Measurements from ENCODE around the gene DLD.
"Not testable (repeated sequence)": the region's sequence is repeated elsewhere in the genome, so short reads cannot be mapped to it uniquely, and the experiment has no call there.

DLD gene

DNA sequence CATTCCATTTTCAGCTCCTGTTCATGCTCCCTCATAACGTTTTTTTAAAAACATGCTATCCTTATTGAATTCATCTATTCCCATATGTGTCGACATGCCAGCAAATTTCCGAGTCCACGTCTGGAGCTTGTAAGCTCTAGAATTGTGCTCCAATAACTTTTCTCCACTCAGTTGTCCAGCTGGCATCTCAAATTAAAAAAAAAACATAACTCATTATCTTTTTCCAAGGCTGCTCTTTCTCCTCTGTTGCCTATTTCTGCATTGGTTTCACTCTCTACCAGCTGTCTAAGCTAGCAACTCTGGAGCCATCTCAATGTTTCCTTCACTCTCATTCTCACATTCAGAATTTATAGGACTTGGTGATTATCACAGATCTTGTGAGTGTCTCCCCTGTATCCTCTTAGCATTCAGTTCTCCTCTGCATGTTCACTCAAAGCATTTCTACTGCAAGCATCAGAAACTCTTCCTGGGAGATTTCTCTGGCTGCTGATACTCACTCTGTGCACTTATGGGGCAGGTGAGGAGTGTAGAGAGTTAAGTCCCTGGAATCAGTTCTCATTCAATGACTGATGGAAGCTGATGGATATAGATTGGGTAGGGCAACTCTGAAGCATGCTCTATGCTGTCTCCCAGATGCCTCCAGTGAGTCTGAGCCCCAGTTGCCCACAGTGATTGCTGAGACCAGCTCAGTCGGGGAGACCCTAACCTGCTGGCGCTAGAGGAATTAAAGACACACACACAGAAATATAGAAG is 6.7 kb upstream of the DLD start:
- Mint-ChIP-seq H3K4me3 (no peak overlapping the region), H3K27ac (no peak overlapping the region), H3K36me3 (no peaks in the 10 kb centered on the region), H3K4me1 (peaks cover 0 to 5% of the 10 kb centered on the region in 2 donors), H3K9me3 (no peaks in the 10 kb centered on the region), H3K27me3 (peaks cover 9 to 16% of the 10 kb centered on the region in 2 donors)
- no peak for DNase-seq
- ATAC-seq (replicated peaks), result no peak

DNA sequence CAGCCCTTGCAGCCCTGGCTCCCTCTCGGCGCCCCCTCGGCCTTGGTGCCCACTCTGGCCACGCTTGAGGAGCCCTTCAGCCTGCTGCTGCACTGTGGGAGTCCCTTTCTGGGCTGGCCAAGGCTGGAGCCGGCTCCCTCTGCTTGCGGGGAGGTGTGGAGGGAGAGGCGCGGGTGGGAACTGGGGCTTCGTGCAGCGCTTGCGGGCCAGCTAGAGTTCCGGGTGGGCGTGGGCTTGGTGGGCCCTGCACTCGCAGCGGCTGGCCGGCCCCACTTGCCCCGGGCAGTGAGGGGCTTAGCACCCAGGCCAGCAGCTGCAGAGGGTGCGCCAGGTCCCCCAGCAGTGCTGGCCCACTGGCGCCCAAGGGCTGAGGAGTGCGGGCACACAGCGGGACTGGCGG is 3.2 kb upstream of the DLD start:
- not testable (repeated sequence) for H3K9me3 Mint-ChIP-seq; ATAC-seq (replicated peaks); H3K4me1 Mint-ChIP-seq; H3K36me3 Mint-ChIP-seq; H3K27me3 Mint-ChIP-seq; DNase-seq; H3K4me3 Mint-ChIP-seq; H3K27ac Mint-ChIP-seq

DNA sequence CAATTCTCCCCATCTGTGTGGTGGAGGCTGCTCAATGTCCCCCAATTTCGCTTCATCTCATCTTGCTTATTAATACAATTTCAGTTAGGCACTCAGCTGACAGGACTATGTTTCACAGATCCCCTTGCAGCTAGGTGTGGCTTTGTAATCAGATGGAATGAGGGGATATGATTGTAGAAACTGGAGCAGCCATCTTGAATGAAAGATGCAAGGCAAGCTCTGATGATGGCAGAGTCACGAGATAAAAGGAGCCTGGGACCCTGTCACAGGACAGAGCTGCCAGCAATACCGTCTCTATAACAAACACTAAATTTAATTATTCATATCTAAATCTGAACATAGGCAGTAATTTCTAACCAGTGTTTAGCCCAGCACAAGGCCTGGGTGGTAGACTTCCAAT is 991 bp upstream of the DLD start:
- peaks cover 2 to 9% of the 10 kb centered on the region in 2 donors for H3K36me3 Mint-ChIP-seq
- DNase-seq (no peak), ATAC-seq (replicated peaks) (no peak)
- H3K9me3 Mint-ChIP-seq, result no peaks in the 10 kb centered on the region
- no peak overlapping the region for H3K27ac Mint-ChIP-seq
- H3K4me3 Mint-ChIP-seq, result no peak overlapping the region
- H3K27me3 Mint-ChIP-seq, result peaks cover 0 to 3% of the 10 kb centered on the region in 2 donors
- peaks cover 12 to 15% of the 10 kb centered on the region in 2 donors for H3K4me1 Mint-ChIP-seq

DNA sequence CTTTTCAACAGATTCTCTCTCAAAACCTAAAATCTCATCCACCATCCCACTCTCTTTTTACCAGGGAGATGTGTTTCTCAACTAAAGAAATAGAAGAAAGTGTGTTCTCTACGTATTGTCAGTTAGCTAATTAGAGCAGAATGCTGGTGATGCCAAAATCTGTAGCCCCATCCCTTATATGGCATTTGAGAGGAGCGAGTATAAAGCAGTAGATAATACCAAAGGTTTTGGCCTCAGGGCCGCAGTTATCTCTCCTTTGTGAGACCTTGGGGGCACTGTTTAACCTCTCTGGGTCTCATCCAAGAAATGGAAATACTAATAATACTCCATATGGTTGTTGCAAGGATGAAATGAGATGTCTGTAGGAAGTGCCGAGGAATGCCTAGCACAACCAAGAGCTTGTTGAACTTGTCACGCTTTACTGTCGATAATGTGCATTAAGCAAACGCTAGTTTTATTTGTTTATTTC is 456 bp upstream of the DLD start:
- Mint-ChIP-seq H3K27ac (peak overlapping the region; percentile 99), H3K4me1 (peaks cover 12 to 21% of the 10 kb centered on the region in 2 donors), H3K36me3 (peaks cover 7 to 13% of the 10 kb centered on the region in 2 donors), H3K27me3 (no peaks in the 10 kb centered on the region), H3K9me3 (no peaks in the 10 kb centered on the region), H3K4me3 (peak overlapping the region; percentile 94 to 98)
- DNase-seq (no peak), ATAC-seq (replicated peaks) (peak in 1 of 2 donors; percentile 6)

DNA sequence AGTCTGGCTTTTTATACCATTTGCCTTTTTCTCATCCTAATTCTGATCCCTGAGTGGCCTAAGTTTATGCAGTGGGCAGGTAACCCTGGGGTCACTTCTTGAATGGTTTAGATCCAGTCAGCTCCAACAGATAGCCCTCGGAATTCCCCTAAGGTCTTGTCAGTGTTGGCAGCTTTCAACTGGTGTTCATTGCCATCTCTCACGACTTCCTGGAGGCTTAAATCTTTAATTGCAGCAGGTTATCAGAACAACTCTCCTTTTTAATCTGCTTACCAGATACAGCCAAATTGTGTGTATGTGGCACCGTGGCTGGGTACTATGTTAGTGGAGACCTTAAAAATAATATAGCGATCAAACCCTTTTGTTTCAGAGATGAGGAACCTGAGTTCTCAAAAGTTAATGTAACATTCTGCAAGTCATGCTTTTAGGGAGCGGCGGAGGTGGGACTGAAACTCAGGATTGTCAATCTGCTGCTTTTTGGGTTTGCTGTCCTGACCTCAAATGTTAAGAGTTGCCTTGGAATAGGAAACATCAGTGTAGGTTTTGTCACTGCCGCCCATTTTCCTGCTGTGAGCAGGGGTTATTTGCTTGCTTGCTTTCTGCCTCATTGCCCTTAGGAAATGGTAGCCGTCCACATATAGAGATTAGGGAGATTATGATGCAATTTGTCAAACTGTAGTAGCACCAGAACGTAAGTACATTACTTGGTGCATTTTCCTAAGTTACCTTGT is 818 bp downstream of the DLD start:
- Mint-ChIP-seq H3K9me3 (no peaks in the 10 kb centered on the region), H3K27me3 (no peaks in the 10 kb centered on the region), H3K27ac (peak overlapping the region; percentile 99), H3K36me3 (peaks cover 16 to 24% of the 10 kb centered on the region in 2 donors), H3K4me1 (peaks cover 18 to 33% of the 10 kb centered on the region in 2 donors), H3K4me3 (peak overlapping the region; percentile 94 to 98)
- DNase-seq (no peak), ATAC-seq (replicated peaks) (peak; percentile 38 to 40)

DNA sequence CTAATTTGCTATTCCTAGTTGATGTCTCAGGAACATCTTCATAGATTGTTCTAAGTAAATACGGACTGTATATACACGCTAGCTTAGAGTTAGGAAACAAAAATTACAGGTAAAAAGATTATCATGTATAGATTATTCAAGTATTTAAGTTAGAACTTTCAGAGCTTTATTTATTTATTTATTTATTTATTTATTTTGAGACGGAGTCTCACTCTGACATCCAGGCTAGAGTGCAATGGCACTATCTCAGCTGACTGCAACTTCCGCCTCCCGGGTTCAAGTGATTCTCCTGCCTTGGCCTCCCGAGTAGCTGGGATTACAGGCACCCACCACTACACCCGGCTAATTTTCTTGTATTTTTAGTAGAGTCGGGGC is 1.4 kb downstream of the DLD start:
- Mint-ChIP-seq H3K4me3 (peak overlapping the region; percentile 94 to 98), H3K36me3 (peaks cover 20 to 29% of the 10 kb centered on the region in 2 donors), H3K4me1 (peaks cover 20 to 39% of the 10 kb centered on the region in 2 donors)
- DNase-seq; H3K27me3 Mint-ChIP-seq; H3K27ac Mint-ChIP-seq; H3K9me3 Mint-ChIP-seq; ATAC-seq (replicated peaks): not testable (repeated sequence)

DNA sequence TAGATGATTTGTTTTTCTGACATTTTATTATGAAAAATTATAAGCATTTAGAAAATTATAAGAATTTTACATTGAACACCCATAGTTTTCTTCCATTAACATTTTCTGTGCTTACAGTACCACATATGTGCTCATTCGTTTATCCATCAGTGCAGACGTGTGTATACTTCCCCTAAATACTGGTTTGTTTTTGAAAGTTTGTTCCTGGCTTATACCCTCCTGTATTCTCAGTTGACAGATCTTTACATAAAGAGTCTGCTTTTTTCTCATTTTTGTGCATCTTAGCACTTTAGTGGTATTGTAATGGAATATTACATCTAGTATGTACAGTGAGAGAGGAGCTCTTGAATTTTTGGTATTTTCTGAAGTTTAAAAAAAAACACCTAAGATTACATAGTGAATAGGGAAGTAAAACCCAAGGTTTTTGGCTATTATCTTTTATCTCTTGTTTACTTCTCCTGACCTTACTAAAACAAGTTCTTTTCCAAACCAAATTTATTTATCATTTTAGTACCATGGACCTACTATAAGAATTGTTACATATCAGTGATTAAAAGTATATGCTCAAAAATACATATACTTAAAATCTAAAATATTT is 8.1 kb downstream of the DLD start:
- Mint-ChIP-seq H3K27me3 (no peaks in the 10 kb centered on the region), H3K4me3 (no peak overlapping the region), H3K9me3 (no peaks in the 10 kb centered on the region), H3K27ac (no peak overlapping the region), H3K4me1 (peaks cover 19 to 38% of the 10 kb centered on the region in 2 donors), H3K36me3 (peaks cover 28 to 44% of the 10 kb centered on the region in 2 donors)
- DNase-seq (no peak), ATAC-seq (replicated peaks) (peak; percentile 61 to 68)

DNA sequence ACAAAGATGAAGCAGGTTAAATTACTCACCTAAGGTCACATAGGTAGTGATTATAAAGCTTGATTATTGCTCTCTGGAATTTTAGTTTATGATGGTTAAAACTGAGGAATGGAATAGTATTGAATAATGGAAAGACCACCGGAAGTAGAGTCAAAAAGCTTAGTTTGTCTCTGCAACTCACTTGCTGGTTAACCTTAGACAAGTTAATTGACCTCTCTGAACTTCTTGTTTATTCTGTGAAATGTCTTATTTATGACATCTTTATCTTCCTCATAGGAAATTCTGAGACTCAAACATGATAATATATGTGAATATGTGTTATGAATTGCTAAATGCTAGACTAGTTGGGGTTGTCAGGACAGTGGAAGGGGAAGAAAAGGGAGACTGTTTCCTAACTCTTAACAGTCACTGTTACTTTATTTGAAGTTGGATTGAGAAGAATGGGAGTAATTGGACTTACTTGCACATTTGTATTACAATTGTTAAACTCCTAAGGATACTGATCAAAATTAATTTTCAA is 9.6 kb downstream of the DLD start:
- H3K9me3 Mint-ChIP-seq, result no peaks in the 10 kb centered on the region
- H3K36me3 Mint-ChIP-seq, result peaks cover 21 to 40% of the 10 kb centered on the region in 2 donors
- no peaks in the 10 kb centered on the region for H3K27me3 Mint-ChIP-seq
- ATAC-seq (replicated peaks) (no peak), DNase-seq (no peak)
- H3K4me1 Mint-ChIP-seq, result peaks cover 19 to 31% of the 10 kb centered on the region in 2 donors
- no peak overlapping the region for H3K4me3 Mint-ChIP-seq
- H3K27ac Mint-ChIP-seq, result no peak overlapping the region

DNA sequence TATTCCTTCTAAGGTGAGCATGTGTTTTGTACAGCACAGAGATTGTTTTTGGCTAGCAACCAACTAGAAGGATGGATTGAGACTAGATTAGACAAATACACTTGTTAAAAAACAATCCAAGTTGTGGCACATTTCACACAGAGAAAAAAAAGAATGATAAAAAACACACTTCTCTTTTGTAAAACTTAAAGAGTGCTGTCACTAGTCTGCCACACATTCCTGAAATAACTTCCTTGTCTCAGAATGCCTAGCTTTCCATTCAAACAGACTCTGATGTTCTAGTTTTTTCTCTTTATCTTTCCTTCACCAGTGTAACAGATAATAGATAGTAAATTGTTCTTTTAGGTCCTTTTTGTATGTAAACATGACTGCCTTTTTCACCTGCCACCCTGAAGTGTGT is 11.4 kb downstream of the DLD start:
- Mint-ChIP-seq H3K27ac (no peak overlapping the region), H3K27me3 (no peaks in the 10 kb centered on the region), H3K4me3 (no peak overlapping the region), H3K9me3 (no peaks in the 10 kb centered on the region), H3K36me3 (peaks cover 18 to 34% of the 10 kb centered on the region in 2 donors), H3K4me1 (peaks cover 10 to 13% of the 10 kb centered on the region in 2 donors)
- ATAC-seq (replicated peaks) (no peak), DNase-seq (no peak)

DNA sequence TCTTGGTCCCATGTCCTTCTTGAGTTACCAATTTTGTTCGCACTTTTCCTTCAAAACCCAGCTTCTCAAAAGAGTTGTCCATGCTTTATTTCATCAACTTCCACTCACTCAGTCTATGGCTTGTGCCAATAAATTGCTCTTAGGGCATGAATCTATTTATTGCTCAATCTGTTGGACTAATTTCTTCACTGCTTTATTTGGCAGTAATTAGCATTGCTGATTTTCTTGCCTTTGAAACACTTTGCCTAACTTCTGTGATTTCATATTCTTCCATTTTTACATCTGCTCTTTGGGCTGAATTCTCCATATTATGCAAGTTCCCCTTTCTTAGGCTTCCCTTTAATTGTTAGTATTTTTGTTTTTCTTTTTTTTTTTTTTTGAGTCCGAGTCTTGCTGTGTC is 16.8 kb downstream of the DLD start:
- no peak overlapping the region for H3K27ac Mint-ChIP-seq
- H3K36me3 Mint-ChIP-seq, result peaks cover 49 to 61% of the 10 kb centered on the region in 2 donors
- H3K27me3 Mint-ChIP-seq, result no peaks in the 10 kb centered on the region
- H3K4me3 Mint-ChIP-seq, result no peak overlapping the region
- no peak for ATAC-seq (replicated peaks)
- H3K9me3 Mint-ChIP-seq, result peaks cover 2 to 4% of the 10 kb centered on the region in 2 donors
- no peak for DNase-seq
- peaks cover 2 to 8% of the 10 kb centered on the region in 2 donors for H3K4me1 Mint-ChIP-seq

DNA sequence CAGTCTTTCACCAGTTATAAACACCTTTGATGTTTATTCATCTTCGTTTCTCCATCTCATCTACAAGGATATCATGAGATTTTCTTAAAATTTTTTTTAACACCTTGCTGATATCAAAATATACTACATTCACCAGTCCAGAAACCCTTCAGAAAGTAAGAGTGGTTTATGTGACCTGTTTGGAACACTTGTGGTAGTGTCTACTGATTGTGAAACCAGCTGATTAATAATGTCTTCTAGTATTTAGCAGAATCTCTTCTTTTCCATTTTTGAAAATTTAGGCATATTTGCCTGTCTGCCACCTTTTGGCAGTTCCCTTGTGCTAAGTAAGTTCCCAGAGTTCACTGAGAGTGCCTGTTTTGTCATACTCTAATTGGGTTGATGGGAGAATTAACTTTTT is 18.5 kb downstream of the DLD start:
- Mint-ChIP-seq H3K27me3 (no peaks in the 10 kb centered on the region), H3K4me1 (peaks cover 0 to 24% of the 10 kb centered on the region in 2 donors), H3K9me3 (peaks cover 2 to 4% of the 10 kb centered on the region in 2 donors), H3K4me3 (no peak overlapping the region), H3K36me3 (peaks cover 54 to 67% of the 10 kb centered on the region in 2 donors), H3K27ac (peak overlapping the region; percentile 51)
- no peak for DNase-seq
- ATAC-seq (replicated peaks), result no peak

DNA sequence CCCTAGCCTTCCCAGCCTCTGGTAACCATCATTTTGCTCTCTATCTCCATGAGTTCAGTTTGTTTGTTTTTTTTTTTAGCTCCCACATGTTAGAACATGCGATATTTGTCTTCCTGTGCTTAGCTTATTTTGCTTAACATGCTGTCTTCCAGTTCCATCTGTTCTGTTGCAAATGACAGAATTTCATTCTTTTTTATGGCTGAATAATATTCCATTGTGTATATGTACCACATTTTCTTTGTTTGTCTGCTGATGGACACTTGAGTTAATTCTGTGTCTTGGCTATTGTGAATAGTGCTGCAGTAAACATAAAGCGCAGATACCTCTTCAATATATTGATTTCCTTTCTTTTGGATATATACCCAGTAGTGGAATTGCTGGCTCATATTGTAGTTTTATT is 21.0 kb downstream of the DLD start:
- H3K36me3 Mint-ChIP-seq, result peaks cover 53 to 73% of the 10 kb centered on the region in 2 donors
- no peaks in the 10 kb centered on the region for H3K27me3 Mint-ChIP-seq
- no peak for DNase-seq
- peaks cover 2 to 4% of the 10 kb centered on the region in 2 donors for H3K9me3 Mint-ChIP-seq
- no peak overlapping the region for H3K27ac Mint-ChIP-seq
- no peak for ATAC-seq (replicated peaks)
- peaks cover 2 to 29% of the 10 kb centered on the region in 2 donors for H3K4me1 Mint-ChIP-seq
- H3K4me3 Mint-ChIP-seq, result no peak overlapping the region

DNA sequence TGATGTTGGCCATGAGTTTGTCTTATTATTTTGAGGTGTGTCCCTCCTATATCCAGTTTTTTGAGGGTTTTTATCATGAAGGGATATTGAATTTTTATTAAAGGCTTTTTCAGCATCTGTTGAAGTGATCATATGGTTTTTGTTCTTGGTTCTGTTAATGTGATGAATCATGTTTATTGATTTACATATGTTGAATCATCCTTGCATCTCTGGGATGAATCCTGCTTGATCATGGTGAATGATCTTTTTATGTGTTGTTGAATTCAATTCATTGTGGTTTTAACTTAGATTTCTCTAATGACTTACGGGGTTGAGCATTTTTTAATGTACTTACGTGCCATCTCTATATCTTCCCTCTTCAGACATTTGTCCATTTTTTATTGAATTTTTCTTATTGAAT is 22.9 kb downstream of the DLD start:
- Mint-ChIP-seq H3K27ac (no peak overlapping the region), H3K36me3 (peaks cover 52 to 76% of the 10 kb centered on the region in 2 donors), H3K4me1 (peaks cover 6 to 25% of the 10 kb centered on the region in 2 donors), H3K9me3 (peaks cover 2 to 4% of the 10 kb centered on the region in 2 donors), H3K27me3 (no peaks in the 10 kb centered on the region), H3K4me3 (no peak overlapping the region)
- ATAC-seq (replicated peaks) (no peak), DNase-seq (no peak)

DNA sequence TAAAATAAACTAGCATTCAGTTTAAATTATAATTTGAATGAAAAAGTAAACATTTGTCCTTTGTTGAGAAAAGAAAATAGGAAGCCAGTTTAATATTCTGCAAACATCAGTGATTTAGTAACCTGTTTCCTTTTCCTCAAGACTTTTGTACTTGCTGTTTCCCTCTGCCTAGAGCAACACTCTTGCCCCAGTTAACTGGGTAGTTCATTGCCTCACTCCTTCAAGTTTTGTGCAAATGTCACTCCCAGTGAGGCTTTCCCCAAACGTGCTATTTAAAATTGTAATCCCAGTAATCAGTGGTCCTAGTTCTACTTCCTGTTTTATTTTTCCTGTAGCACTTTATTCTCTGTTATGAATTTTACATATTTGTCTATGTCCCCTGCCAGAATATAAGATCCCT is 23.8 kb downstream of the DLD start:
- ATAC-seq (replicated peaks) (no peak), DNase-seq (no peak)
- Mint-ChIP-seq H3K27ac (peak overlapping the region; percentile 31), H3K27me3 (no peaks in the 10 kb centered on the region), H3K4me1 (peaks cover 6 to 29% of the 10 kb centered on the region in 2 donors), H3K4me3 (no peak overlapping the region), H3K9me3 (peaks cover 2 to 4% of the 10 kb centered on the region in 2 donors), H3K36me3 (peaks cover 45 to 72% of the 10 kb centered on the region in 2 donors)
